ENCODE data around the gene DAAM1. TPM values are rescaled to one million over a fixed set of nuclear protein-coding genes. Genes with fewer than 3 reads are reported as not detected.

Gene DAAM1
- total and polyA plus RNA-seq, 8 donors, result 5.8 to 204 (median 31.3) TPM

- peak in 1 of 2 donors; percentile 49 for DNase-seq
- H3K27me3 ChIP-seq, result no peaks in the 10 kb centered on the region
- H3K9me3 ChIP-seq, result no peaks in the 10 kb centered on the region
- H3K4me1 ChIP-seq, result peaks cover 0 to 80% (median 51%) of the 10 kb centered on the region in 4 donors
- no peaks in the 10 kb centered on the region for H3K36me3 ChIP-seq
- 48 to 73% (median 58%) methylated on average over 7 of the region's 7 CpGs for WGBS, 5 donors
- H3K27ac ChIP-seq, result peak overlapping the region in 3 of 5 donors; percentile 34 to 69 (median 63)
- no peak overlapping the region for H3K4me3 ChIP-seq
- TF ChIP-seq POLR2A (IDR thresholded peaks at IDR 0.05) (no peak), CTCF (IDR thresholded peaks at IDR 0.05) (no peak), EP300 (IDR thresholded peaks at IDR 0.05) (no peak), POLR2AphosphoS5 (IDR thresholded peaks at IDR 0.05) (no peak)
- intact Hi-C loops (cut with DNase I; ENCODE audit: low total_unique reads), result no loop called here
Observed at GRCh38 chr14:59213368-59214315, 25.2 kb downstream of the DAAM1 start.

GRCh38 chr14:59214702-59215302 is 26.3 kb downstream of the DAAM1 start:
- H3K9me3 ChIP-seq, result no peaks in the 10 kb centered on the region
- 43 to 71% (median 54%) methylated on average over 3 of the region's 3 CpGs for WGBS, 5 donors
- H3K36me3 ChIP-seq, result no peaks in the 10 kb centered on the region
- H3K4me3 ChIP-seq, result no peak overlapping the region
- H3K27ac ChIP-seq, result peak overlapping the region in 4 of 5 donors; percentile 34 to 69 (median 54)
- H3K4me1 ChIP-seq, result peaks cover 2 to 90% (median 52%) of the 10 kb centered on the region in 4 donors
- H3K27me3 ChIP-seq, result no peaks in the 10 kb centered on the region
- DNase-seq, result no peak
- TF ChIP-seq CTCF (IDR thresholded peaks at IDR 0.05) (no peak), POLR2A (IDR thresholded peaks at IDR 0.05) (no peak), EP300 (IDR thresholded peaks at IDR 0.05) (no peak), POLR2AphosphoS5 (IDR thresholded peaks at IDR 0.05) (no peak)
- intact Hi-C loops (cut with DNase I; ENCODE audit: low total_unique reads), result no loop called here

- H3K4me1 ChIP-seq, result peaks cover 3 to 91% (median 54%) of the 10 kb centered on the region in 4 donors
- H3K36me3 ChIP-seq, result no peaks in the 10 kb centered on the region
- intact Hi-C loops (cut with DNase I; ENCODE audit: low total_unique reads), result no loop called here
- TF ChIP-seq POLR2A (IDR thresholded peaks at IDR 0.05), result no peak
- TF ChIP-seq POLR2AphosphoS5 (IDR thresholded peaks at IDR 0.05), result peak in 2 of 3 donors; percentile 55 to 72
- peak; percentile 80 to 85 for DNase-seq
- no peaks in the 10 kb centered on the region for H3K9me3 ChIP-seq
- H3K4me3 ChIP-seq, result no peak overlapping the region
- 16 to 42% (median 18%) methylated on average over 7 of the region's 7 CpGs for WGBS, 5 donors
- peak overlapping the region; percentile 16 to 69 (median 45) for H3K27ac ChIP-seq
- H3K27me3 ChIP-seq, result no peaks in the 10 kb centered on the region
Observed at GRCh38 chr14:59215322-59215721, 26.9 kb downstream of the DAAM1 start.

- intact Hi-C loops (cut with DNase I; ENCODE audit: low total_unique reads), result no loop called here
- 29 to 63% (median 49%) methylated on average over 4 of the region's 4 CpGs for WGBS, 5 donors
- TF ChIP-seq POLR2A (IDR thresholded peaks at IDR 0.05) (no peak), POLR2AphosphoS5 (IDR thresholded peaks at IDR 0.05) (no peak), EP300 (IDR thresholded peaks at IDR 0.05) (no peak), CTCF (IDR thresholded peaks at IDR 0.05) (no peak)
- H3K27me3 ChIP-seq, result no peaks in the 10 kb centered on the region
- no peak for DNase-seq
- no peaks in the 10 kb centered on the region for H3K36me3 ChIP-seq
- peaks cover 3 to 88% (median 54%) of the 10 kb centered on the region in 4 donors for H3K4me1 ChIP-seq
- no peaks in the 10 kb centered on the region for H3K9me3 ChIP-seq
- H3K27ac ChIP-seq, result peak overlapping the region; percentile 16 to 69 (median 45)
- H3K4me3 ChIP-seq, result no peak overlapping the region
Observed at GRCh38 chr14:59215757-59216156, 27.3 kb downstream of the DAAM1 start.
